ENCODE data around the gene LGR4.
"Not testable (repeated sequence)": the region's sequence is repeated elsewhere in the genome, so short reads cannot be mapped to it uniquely, and the experiment has no call there.

Gene LGR4, protein sequence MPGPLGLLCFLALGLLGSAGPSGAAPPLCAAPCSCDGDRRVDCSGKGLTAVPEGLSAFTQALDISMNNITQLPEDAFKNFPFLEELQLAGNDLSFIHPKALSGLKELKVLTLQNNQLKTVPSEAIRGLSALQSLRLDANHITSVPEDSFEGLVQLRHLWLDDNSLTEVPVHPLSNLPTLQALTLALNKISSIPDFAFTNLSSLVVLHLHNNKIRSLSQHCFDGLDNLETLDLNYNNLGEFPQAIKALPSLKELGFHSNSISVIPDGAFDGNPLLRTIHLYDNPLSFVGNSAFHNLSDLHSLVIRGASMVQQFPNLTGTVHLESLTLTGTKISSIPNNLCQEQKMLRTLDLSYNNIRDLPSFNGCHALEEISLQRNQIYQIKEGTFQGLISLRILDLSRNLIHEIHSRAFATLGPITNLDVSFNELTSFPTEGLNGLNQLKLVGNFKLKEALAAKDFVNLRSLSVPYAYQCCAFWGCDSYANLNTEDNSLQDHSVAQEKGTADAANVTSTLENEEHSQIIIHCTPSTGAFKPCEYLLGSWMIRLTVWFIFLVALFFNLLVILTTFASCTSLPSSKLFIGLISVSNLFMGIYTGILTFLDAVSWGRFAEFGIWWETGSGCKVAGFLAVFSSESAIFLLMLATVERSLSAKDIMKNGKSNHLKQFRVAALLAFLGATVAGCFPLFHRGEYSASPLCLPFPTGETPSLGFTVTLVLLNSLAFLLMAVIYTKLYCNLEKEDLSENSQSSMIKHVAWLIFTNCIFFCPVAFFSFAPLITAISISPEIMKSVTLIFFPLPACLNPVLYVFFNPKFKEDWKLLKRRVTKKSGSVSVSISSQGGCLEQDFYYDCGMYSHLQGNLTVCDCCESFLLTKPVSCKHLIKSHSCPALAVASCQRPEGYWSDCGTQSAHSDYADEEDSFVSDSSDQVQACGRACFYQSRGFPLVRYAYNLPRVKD

DNA sequence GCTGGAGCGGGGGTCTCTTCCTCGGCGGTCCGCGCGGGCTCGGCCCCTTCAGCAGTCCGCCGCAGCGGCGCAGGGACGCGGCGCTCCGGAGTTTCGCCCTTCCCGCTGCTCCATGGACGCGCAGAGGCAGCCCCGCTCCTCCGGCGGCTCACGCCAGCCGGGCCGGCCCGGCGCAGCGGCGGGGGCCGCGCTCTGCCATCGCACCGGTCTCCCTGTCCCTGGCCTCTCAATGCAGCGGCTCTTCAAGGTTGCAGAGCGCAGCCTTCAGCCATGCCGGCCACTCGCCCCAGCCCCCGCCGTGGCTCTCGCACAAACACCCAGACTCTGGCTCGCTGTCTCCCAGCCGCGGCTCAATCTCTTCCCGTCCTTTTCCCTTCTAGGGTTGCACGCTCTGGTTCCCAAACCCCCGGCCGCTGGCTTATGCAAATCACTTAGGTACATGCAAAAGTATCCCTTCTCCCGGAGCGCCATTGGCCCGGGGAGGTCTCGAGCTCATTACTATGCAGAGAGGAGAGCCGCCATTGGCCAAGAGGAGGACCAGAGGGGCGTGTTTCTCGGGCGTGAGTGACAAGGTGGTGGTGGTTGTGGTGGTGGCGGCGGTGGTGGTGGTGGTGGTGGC lies at the start of gene LGR4:
Gene LGR4 (minus strand): TSS at position 393 of the 619 bp plus-strand sequence. CDS start 488 bp downstream, outside the sequence.
- peak; percentile 87 for DNase-seq

DNA sequence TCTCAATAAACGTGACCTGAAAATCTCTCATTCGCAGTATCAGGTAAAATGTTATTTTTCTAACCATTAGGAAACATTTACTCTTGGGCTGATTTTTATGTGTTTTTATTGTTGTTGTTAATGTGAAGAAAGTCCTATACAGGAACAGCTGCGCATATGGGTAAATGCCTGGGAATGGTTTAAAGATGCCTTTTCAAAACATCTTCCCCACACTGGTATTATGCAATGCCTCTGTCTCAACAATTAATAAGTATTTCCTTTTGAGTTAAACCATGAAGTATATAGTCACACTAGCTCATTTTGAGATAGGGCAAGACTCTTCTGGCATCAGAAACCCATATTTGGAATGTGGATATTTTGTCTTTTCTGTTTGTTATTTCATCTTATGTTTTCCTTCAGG lies 47.6 kb upstream of the LGR4 start:
- no peak for DNase-seq

DNA sequence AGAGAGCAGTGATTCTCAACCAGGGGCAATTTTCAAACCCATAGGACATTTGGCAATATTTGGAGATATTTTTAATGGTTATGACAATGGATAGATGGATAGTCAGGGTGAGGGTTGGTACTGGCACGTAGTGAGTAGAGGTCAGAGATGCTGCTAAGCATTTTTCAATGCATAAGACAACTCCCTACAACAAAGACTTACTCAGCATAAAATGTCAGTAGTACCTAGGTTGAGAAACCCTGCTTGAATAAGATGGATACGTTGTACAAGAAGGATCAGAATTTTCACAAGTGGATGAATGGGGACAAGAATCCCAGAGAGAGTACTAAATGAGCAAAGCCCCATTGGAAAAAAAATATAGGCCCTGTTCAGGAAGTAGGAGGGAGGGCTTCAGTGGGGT lies 45.9 kb upstream of the LGR4 start:
- no peak for DNase-seq

DNA sequence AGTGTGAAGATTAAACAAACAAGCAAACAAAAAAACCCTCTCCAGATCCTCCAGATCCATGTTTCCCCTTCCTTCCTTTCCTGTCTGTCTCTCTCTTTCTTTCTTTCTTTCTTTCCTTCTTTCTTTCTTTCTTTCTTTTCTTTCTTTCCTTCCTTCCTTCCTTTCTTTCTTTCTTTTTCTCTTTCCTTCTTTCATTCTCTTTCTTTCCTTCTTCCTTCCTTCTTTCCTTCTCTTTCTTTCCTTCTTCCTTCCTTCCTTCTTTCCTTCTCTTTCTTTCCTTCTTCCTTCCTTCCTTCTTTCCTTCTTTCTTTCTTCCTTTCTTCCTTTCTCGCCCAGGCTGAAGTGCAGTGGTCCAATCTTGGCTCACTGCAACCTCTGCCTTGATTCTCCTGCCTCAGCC lies 44.9 kb upstream of the LGR4 start:
- DNase-seq, result not testable (repeated sequence)

DNA sequence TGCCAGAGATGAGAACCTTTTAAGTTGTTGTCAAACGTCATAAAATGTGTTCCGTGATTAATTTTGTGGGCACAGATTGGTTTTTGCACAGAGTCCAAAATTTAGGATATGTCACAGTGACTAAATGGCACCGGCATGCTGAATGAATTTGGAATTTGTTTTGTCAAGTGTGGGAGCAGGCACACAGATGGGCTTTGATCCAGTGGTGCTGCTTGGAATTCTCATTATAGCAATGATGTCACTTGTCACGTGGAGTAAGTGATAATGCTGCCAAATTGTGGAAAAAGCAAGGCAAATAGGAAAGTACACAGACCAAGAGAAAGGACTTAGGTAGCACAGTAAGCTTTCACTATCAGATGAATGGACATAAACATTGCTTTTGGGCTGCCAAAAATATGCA lies 42.0 kb upstream of the LGR4 start:
- no peak for DNase-seq

DNA sequence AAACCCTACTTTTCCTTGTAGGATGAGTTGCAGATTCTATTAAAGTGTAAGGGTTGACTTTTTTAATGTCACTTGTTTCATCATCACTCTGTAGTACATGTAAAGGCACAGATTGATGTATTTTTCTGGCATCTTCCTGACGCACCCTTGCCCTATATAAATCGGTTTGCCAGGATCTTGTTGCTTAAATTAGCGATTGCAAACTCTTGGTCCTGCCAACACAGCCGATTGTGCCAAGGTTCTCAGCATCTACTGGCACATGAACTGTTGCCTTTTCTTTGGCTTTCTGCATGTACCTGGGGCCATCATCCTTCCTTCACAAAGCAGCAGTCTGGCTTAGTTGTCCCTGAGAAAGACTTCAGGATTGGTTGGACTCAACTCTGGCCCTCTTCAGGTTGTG lies 41.5 kb upstream of the LGR4 start:
- no peak for DNase-seq

DNA sequence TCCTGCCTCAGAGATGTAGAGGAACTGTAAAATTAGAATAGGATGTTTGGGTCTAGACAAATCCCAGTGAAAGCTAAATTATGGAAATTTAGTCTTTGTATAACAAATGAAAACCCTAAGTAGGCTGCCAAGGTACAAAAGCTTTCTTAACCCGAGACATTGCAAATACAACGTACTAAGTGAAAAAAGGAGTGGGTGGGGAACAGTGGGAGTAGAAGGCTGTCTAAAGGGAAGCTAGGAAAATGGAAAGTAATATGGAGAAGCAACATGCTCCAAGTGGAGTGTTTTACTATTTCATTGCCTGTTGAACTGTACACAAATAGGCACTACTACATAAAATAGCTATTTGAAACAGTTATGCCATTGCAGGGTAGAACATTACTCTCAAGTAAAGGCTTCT lies 40.8 kb upstream of the LGR4 start:
- no peak for DNase-seq

DNA sequence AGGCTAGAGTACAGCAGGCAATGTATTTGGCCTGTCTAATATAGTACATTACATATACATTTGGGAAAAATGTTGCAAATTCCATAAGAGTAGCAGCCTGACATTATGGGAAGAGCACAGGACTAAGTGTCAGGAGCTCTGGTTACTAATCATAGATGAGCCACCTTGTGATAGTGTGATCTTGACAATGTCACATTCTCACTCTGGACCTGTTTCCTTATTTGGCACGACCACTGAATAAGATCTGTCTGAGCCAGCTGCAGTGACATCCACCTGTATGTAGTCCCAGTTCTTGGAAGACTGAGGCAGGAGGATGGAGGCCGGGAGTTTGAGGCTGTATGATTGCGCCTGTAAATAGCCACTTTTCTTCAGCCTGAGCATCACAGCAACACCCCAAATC lies 39.6 kb upstream of the LGR4 start:
- DNase-seq, result no peak

DNA sequence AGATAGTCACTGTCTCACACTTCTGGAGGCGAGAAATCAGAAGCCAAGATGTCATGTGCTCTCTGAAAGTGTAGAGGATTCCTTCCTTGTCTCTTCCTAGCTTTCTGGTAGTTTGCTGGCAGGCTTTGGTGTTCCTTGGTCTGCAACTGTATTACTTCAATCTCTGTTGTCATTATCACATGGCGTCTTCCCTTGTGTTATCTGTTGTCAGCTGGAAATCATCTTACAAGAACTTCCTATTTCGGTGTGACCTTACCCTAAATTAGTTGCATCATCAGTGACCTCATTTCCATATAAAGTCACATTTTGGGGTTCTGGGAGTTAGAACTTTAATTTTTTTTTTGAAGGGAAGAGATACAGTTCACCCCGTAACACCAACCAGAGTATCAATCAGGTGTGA lies 37.3 kb upstream of the LGR4 start:
- no peak for DNase-seq

DNA sequence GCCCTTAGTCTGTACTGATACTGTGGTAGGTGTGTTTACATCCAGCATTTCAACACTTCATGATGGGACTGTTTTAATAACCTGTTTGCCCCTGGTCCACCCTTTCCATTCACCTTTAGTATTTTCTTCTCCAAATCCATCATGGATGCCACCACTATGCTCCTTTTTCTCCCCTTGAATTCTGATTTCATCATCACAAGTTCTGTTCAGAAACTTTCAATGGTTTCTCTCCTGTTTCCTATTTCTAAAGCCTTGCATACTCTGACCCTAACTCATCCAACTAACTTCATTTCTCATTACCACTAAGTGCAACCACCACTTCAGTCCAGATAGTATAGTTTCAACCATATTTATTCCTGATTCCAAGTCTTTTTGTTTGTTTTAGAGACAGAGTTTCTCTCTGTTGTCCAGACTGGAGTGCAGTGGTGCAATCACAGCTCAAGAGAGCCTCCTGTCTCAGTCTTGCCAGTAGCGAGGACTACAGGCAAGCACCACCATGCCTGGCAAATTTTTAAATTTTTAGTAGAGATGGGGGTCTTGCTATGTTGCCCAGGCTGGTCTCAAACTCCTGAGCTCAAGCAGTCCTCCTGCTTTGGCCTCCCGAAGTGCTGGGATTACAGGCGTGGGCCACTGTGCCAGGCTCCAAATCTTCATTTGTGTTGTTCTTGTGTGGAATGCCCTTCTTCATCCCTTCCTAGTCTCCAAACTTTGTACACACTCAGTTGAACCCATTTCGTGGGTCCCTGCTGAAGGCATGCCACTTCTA lies 35.1 kb upstream of the LGR4 start:
- DNase-seq, result no peak

DNA sequence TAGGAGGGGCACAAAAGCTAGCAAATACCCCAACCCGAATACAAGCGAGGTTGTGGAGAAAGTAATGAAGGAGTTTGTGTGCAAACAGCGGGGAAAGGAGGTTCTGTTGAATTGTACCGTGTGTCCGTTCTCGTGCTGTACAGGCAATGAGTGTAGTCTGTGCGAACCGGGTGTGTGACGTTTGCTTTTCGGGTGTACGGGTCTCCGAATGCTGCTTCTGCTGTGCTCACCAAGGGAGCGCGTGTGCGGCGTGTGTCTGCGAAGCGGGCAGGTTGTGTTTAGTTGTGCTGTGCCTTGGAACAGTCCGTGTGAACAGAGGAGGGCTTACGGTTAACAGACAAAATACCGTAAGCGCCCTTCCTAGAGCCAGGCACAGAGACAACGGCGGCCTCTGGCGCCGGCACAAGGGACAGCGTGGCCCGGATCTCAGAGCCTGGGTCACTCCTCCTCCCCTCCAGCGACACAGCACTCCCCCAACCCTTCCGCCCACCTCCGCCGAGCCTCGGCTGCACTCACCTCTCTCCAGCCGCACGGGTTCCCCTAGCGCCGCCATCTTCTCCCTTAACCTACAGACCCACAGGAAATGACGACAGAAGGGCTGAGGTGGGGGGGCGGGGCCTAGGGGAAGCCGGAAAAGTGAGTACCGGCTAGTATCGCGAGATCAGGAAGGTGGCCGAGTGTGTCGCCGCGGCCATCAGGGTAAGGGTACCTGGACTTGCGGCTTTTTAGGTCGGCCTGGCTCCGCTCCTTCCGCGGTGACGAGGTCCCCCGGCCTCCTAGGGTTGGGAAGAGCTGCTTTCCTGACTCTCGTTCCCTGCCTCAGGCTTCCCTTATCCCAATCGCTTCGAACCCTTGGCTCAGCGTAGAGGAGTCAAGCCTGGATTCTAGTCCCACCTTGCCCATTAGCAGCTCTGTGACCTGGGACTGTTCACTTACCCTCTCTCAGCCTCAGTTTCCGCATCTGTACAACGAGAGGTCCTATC lies 33.9 kb upstream of the LGR4 start, which contains the start of gene LIN7C:
Gene LIN7C (minus strand): TSS at position 570 of the 983 bp plus-strand sequence. CDS start 17 bp downstream, at position 553.
- DNase-seq, result peak; percentile 96

DNA sequence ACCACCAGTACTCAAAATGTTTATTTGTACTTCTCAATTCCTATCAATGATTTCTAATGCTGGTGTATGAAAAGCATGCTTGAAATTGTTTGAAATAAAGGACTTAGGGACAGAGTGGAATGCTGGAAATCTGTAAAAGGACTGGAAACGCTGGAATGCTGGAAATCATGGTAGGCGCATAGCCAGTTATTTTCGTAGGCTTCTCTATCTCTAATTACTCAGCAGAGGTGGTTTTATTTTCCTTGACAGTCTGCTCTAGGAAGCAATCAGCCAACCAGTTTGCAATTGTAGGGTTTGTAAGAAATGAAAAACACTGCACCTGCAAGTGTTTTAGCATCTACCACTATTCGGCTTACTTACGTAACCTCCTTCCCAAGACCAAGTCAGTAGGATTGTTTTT lies 33.2 kb upstream of the LGR4 start:
- DNase-seq, result no peak

DNA sequence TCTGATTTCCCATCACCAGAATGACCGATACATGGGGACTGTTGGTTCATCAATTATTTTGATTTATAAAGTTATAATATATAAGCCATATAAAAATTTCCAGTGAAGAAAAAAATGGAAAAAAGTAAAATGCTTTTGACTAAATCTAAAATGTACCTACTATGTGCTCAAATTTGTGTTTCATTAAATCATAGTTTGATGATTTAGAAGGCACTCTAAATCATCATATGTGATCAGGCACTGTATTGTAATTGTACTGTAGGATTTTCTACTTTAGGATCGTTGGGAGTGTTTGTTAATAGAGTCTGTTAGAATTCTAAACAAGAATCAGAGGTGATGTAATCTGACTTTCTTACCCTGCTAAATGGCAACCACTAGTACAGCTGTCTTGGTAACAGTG lies 31.6 kb upstream of the LGR4 start:
- no peak for DNase-seq

DNA sequence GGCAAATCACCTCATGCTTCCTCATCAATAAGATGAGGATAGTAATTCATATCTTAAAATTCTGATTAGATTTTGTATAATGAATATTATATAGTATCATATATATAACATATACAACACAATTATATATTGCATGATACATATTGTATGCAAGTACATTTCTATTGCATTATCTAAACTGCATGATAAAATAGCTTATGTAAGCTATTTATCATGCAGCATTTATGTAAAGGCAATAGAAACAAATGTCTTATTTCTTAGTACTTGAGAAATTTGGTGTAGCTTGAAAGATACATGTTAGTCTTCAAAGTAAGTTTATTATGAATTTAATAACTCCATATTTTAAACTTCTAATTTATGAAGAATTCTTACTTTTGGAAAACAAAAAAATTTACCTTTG lies 28.5 kb upstream of the LGR4 start:
- no peak for DNase-seq

DNA sequence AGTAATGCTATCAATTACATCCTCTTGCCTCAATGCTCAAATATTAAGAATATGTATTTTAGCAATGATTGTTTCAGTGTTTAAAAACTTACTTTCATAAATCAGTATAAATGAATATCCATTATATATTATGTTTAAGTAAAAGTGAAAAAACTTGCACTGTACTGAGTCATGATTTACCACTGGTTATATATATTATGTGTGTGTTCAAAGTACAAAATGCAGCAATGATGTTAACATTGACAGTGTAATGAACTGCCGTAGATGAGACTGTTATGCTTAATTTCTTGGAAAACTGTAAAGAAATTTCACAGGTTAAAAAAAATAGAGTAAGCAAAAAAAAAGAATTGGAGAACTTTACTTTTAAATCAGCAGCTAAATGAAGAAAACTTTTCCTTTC lies 25.3 kb upstream of the LGR4 start:
- DNase-seq, result no peak

DNA sequence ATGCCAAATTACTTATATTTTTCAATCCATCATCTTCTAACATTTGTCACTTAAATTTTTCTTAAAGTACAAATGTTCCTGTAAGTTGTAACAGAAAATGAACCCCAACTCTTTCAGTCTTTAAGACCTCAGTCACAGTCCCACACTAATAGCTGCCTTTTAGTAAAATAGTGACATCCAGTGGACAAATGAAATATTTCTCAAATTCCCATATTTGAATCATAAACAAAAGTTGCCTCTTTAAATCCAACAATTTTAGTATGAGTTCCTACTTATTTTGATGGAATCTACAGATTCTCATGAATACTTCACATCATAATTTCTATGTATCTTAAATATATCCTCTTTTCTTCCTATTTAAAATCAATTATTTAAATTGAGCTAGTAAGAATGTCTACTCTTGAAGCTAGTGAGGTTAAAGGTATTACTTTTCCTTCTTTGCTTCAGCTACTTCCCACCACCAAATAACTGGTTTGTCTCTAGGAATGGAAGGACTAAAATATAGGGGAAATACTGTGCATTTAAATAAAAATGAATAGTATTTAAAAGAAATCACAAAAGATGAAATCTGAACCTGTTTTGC lies 24.8 kb upstream of the LGR4 start:
- DNase-seq, result peak; percentile 41

DNA sequence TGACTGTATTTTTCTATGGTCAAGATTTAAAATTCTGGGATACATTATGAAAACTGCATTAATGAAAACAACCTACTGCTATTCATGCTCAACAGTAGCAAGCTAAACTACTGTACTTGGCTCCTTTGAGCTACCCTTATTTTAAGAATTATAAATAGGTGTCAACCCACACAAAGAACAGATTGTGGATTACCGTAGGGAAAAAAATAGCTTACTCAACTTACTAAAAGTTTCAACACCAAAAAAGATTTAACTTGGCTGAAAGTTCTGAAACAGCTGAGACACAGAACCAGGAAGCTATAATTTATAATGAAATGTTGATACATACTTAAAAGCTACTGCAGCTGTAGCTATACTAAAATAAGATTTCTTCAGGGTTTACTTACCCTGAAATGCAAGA lies 23.9 kb upstream of the LGR4 start:
- no peak for DNase-seq

DNA sequence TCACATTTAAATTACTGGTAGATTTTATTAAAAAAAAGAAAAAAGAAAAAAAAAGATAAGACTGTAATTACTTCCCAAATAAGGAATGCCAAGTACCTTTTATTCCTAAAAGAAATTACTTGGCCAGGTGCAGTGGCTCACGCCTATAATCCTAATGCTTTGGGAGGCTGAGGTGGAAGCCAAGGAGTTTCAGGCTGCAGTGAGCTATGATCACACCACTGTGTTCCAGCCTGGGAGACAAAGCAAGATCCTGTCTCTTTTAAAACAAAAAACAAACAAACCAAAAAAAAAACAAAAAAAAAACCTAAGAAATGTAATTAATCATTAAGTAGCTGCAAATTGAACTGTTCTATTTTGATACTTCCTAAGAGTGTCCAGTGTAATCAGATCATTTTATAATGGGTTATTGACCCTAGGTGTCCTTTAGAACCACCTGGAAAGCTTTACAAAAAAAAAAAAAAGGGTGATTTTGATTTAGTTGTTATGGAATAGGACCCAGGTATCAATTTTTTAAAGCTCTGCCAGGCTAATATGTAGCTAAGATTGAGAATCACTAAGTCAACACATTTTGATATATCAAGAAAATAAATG lies 23.2 kb upstream of the LGR4 start:
- DNase-seq, result no peak

DNA sequence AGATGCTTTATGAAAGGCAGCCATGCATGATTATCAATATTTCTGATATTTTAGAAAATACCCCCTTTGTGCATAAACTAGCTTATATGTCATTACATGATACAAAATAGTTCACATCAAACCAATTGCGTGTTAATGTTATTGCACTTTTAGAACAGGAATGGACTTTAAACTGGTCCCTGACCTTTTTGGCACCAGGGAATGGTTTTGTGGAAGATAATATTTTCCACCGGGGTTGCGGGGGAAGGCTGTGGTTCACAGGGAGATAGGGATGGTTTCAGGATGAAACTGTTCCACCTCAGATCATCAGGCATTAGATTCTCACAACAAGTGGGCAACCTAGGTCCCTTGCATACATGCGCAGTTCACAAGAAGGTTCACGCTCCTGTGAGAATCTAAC lies 16.5 kb upstream of the LGR4 start:
- no peak for DNase-seq

DNA sequence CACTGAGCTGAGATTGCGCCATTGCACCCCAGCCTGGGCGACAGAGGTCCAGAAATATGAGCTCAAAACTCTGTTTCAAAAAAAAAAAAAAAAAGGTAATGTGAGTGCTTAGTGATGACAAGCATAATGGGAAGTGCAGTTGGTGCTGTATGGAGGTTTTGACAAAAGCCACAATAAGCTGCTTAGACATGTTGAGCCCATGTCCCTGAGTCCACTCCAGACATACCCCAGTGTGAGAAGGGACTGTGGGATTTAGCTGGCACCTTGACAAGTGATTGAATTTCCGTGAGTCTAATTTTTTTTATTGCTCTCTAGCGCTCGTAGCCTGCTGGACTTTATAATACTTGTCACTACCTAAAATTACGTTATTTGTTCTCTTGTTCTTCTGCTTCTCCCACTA lies 15.1 kb upstream of the LGR4 start:
- no peak for DNase-seq

Data from NCI-H1105 (cell line).